BE2C (cell line): ENCODE measurements around the gene ADAMTS3.

Experiments used
- DNase-seq: peaks from one replicate; pipeline ENCODE4 v3.0.0-alpha.2; 2020
- H3K27me3 ChIP-seq: fragments of 250-450 bp; sonication (Bioruptor Pico); 2 replicates; pipeline ENCODE4 v1.5.1; 2020; ENCODE audit warnings: mild to moderate bottlenecking
- H3K36me3 ChIP-seq: fragments of 250-450 bp; sonication (Bioruptor Pico); 2 replicates; pipeline ENCODE4 v1.5.1; 2020; ENCODE audit warnings: mild to moderate bottlenecking
- H3K4me1 ChIP-seq: fragments of 250-450 bp; sonication (Bioruptor Pico); 2 replicates; pipeline ENCODE4 v1.5.1; 2020
- H3K4me3 ChIP-seq: 2 replicates; pipeline ENCODE4 v1.5.1; 2011; ENCODE audit warnings: low read depth, low read length
- H3K9me3 ChIP-seq: fragments of 250-450 bp; sonication (Bioruptor Pico); 2 replicates; pipeline ENCODE4 v1.5.1; 2020
- CTCF ChIP-seq: IDR thresholded peaks from 2 replicates; pipeline ENCODE4 v1.5.1; 2012; ENCODE audit warnings: mild to moderate bottlenecking, low read depth, low read length

ADAMTS3 gene

DNA sequence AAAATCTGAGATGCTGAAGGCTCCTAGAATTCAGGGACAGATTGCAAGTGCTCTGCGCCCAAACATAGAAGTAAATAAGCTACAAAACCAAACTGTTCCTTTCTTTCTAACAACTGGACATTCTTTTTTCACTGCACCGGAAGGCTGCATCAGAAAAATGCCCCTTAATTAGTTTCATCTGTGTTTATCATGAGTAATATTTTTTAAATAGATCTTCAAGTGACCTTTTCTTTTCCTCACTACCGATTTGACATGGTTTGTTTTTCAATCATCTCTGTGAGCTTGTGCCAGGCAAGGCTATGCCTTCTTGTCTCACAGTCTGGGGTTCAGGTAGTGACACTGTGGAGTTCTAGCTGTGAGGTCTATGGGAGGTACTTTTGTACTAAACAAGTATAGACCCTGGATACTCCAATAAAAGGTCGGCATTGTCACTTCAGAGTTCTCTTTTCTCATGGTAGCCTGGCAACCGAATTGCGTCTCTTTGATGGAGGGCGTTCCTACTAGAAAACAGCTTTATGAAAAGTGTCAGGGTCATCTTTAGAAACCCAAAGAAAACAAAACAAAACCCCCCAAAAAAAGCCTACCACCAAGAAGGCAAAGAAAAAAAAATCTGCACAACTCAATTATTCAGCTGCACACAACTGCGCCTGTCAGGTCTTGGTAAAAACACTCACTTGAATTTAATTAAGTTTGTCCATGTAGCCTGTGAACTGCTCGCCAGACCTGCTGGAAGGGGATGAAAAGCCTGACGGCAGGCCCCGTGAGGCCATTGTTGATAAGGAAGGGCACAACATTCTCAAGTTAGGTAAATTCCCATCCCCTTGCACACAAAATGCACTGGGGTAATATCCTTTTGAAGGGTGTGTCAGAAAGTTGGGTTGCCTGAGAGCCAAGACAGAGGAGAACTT is 22.8 kb upstream of the ADAMTS3 start:
- TF ChIP-seq CTCF = no peak
- H3K27me3 ChIP-seq = no peaks in the 10 kb centered on the region
- H3K4me3 ChIP-seq = peak overlapping the region; percentile 47
- H3K36me3 ChIP-seq = no peaks in the 10 kb centered on the region
- H3K9me3 ChIP-seq = no peaks in the 10 kb centered on the region
- peak; percentile 72 for DNase-seq
- no peaks in the 10 kb centered on the region for H3K4me1 ChIP-seq

- Histone ChIP-seq H3K36me3 (no peaks in the 10 kb centered on the region), H3K9me3 (no peaks in the 10 kb centered on the region), H3K4me3 (no peak overlapping the region), H3K27me3 (no peaks in the 10 kb centered on the region), H3K4me1 (no peaks in the 10 kb centered on the region)
- no peak for TF ChIP-seq CTCF
- DNase-seq = no peak
Measured at GRCh38 chr4:72587334-72587733, 18.3 kb upstream of the ADAMTS3 start.

DNA sequence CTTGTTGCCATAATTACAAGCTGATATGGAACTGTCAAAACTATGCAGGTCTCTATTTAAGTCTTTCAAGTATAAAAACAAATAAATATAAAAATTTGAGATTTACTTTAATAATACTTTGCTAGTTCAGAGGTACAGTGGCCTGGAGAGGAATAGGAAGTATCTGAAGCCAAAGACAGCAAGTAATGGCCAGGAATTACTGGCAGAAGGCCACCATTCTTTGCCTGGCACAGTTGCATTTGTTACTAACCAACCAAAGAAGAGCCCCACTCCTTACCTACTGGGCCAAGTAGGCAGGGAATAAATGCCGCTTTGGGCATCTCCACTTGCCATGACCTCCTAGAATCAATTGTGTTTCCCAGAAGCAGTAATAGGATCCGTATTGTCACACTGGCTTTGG is 13.8 kb upstream of the ADAMTS3 start:
- H3K27me3 ChIP-seq = no peaks in the 10 kb centered on the region

GRCh38 chr4:72577211-72577610 is 8.2 kb upstream of the ADAMTS3 start:
- no peaks in the 10 kb centered on the region for H3K27me3 ChIP-seq
- no peaks in the 10 kb centered on the region for H3K9me3 ChIP-seq
- no peak overlapping the region for H3K4me3 ChIP-seq
- DNase-seq = no peak
- TF ChIP-seq CTCF = no peak
- H3K4me1 ChIP-seq = no peaks in the 10 kb centered on the region
- no peaks in the 10 kb centered on the region for H3K36me3 ChIP-seq

More for the DNA sequence above, 13.8 kb upstream of the ADAMTS3 start:
- H3K36me3 ChIP-seq = no peaks in the 10 kb centered on the region
- H3K4me3 ChIP-seq = no peak overlapping the region
- TF ChIP-seq CTCF = no peak
- H3K4me1 ChIP-seq = no peaks in the 10 kb centered on the region
- no peak for DNase-seq
- no peaks in the 10 kb centered on the region for H3K9me3 ChIP-seq

GRCh38 chr4:72571337-72571736 is 2.3 kb upstream of the ADAMTS3 start:
- Histone ChIP-seq H3K9me3 (no peaks in the 10 kb centered on the region), H3K4me1 (peaks cover 6% of the 10 kb centered on the region), H3K27me3 (no peaks in the 10 kb centered on the region), H3K36me3 (no peaks in the 10 kb centered on the region), H3K4me3 (no peak overlapping the region)
- DNase-seq = no peak
- no peak for TF ChIP-seq CTCF

DNA sequence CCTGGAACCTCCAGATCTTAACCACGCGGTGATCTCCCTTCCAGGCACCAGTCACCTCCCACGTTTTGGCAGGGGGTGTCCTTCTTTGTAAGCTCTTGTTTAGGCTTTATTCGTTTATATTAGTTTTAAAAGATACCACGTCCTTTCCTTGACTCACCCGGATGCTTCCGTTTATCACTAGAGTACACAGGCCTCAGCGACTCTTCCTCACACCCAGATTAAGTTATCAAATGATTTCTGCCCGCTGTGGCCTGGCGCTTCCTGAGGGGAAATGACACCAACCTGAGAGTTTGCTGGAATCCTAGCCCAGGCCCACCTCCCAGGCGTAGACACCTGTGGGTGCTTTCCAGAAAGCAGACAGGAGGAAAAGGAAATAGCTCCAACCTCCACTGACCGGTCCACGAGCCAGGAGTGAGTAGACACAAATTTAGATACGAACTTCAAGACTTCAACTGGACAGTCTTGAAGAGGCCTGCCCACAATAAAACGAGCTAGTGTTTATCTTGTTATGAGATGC is 756 bp upstream of the ADAMTS3 start:
- Histone ChIP-seq H3K9me3 (no peaks in the 10 kb centered on the region), H3K27me3 (no peaks in the 10 kb centered on the region), H3K4me1 (peaks cover 6% of the 10 kb centered on the region), H3K36me3 (no peaks in the 10 kb centered on the region), H3K4me3 (peak overlapping the region; percentile 88)
- no peak for DNase-seq
- TF ChIP-seq CTCF = no peak
